HepG2 (cell line): ENCODE data around the gene CHN1. TPM values are rescaled to one million over a fixed set of nuclear protein-coding genes. Genes with fewer than 3 reads are reported as not detected.

Experiments
- ADNP ChIP-seq: sonication (generic); formaldehyde crosslinking; IDR thresholded peaks from 2 replicates; pipeline ENCODE4 v1.4.0; 2020; ENCODE audit warnings: missing genetic modification reagents
- BHLHE40 ChIP-seq: IDR thresholded peaks from 2 replicates; pipeline ENCODE4 v1.6.1; 2011; ENCODE audit warnings: low read length, improper control_type of control experiment
- EP300 ChIP-seq, 3 experiments: sonication (generic) in 1 of 3; formaldehyde crosslinking in 1 of 3; IDR thresholded peaks; 2 replicates each; pipeline versions ENCODE4 v1.5.1 to v1.6.1; 2011 to 2020; ENCODE audit warnings: low read depth in 2 of 3, low read length in 2 of 3, borderline replicate concordance in 1 of 3, improper control_type of control experiment in 1 of 3, mild to moderate bottlenecking in 1 of 3, missing genetic modification reagents in 1 of 3, moderate library complexity in 1 of 3
- ETV6 ChIP-seq: sonication (generic); formaldehyde crosslinking; conservative IDR thresholded peaks from 2 replicates; pipeline ENCODE4 v1.4.0; 2020; ENCODE audit warnings: missing genetic modification reagents
- HOXA5 ChIP-seq: sonication (generic); formaldehyde crosslinking; IDR thresholded peaks from 2 replicates; pipeline ENCODE4 v1.4.0; 2020; ENCODE audit warnings: missing genetic modification reagents
- KDM2A ChIP-seq: sonication (generic); formaldehyde crosslinking; IDR thresholded peaks from 2 replicates; pipeline ENCODE4 v1.4.0; 2020; ENCODE audit warnings: low read depth, missing genetic modification reagents, borderline replicate concordance
- MED1 ChIP-seq: sonication (generic); formaldehyde crosslinking; IDR thresholded peaks from 2 replicates; pipeline ENCODE4 v1.4.0; 2020; ENCODE audit warnings: missing genetic modification reagents
- MIER3 ChIP-seq: IDR thresholded peaks from 2 replicates; pipeline ENCODE4 v1.6.1; 2016; ENCODE audit warnings: missing compliant biosample characterization, borderline replicate concordance
- PHF21A ChIP-seq: sonication (generic); formaldehyde crosslinking; IDR thresholded peaks from 2 replicates; pipeline ENCODE4 v1.5.0; 2020; ENCODE audit warnings: mild to moderate bottlenecking, missing genetic modification reagents
- THAP11 ChIP-seq: IDR thresholded peaks from 2 replicates; pipeline ENCODE4 v1.6.1; 2016; ENCODE audit warnings: missing biosample characterization, missing genetic modification reagents
- ZNF615 ChIP-seq: sonication (generic); formaldehyde crosslinking; IDR thresholded peaks from 2 replicates; pipeline ENCODE4 v1.5.0; 2020; ENCODE audit warnings: mild to moderate bottlenecking, missing genetic modification reagents, borderline replicate concordance
- polyA plus RNA-seq, 8 experiments: library from polyadenylated mRNA; depleted of rRNA in 3 of 8; stranded (reverse) in 7 of 8; unstranded in 1 of 8; fragments of >200 nt; fragmentation: Illumina TruSeq in 4 of 8; extraction: Trizol in 4 of 8; gene quantifications; 2 replicates each; pipeline versions ENCODE4 v1.2.1 to v1.2.3, GENCODE V29; 2011 to 2016; ENCODE audit warnings: low read depth in 4 of 8, missing spikeins in 1 of 8, mixed read lengths in 1 of 8; ENCODE audit not compliant: insufficient read depth in 1 of 8
- total RNA-seq, 5 experiments: library from RNA; depleted of rRNA; stranded (reverse); fragments of >200 nt; fragmentation: Illumina TruSeq; extraction: Trizol; gene quantifications; 2 replicates each; pipeline ENCODE4 v1.2.3, GENCODE V29; 2016; ENCODE audit warnings: low read depth in 1 of 5
- TF ChIP-seq, protein P1 (sequence below): sonication (generic); formaldehyde crosslinking; IDR thresholded peaks from 2 replicates; pipeline ENCODE4 v1.8.1; 2023; ENCODE audit warnings: mild to moderate bottlenecking, inconsistent platforms, moderate library complexity, missing genetic modification reagents, borderline replicate concordance
- TF ChIP-seq, protein P2 (sequence below): sonication (generic); formaldehyde crosslinking; IDR thresholded peaks from one replicate; pipeline ENCODE4 v1.5.1; 2020; ENCODE audit warnings: mild to moderate bottlenecking, missing genetic modification reagents; ENCODE audit errors: not compliant biosample characterization
- TF ChIP-seq, protein P3 (sequence below): sonication (generic); formaldehyde crosslinking; IDR thresholded peaks from 2 replicates; pipeline ENCODE4 v1.5.0; 2020; ENCODE audit warnings: mild to moderate bottlenecking, missing genetic modification reagents, borderline replicate concordance

The CHN1 gene
- total and polyA plus RNA-seq, 2 of the 13 experiments (the other 11 are each of a cell fraction or from before 2014, with no cell fraction given): 2.8 to 3.5 TPM

DNA sequence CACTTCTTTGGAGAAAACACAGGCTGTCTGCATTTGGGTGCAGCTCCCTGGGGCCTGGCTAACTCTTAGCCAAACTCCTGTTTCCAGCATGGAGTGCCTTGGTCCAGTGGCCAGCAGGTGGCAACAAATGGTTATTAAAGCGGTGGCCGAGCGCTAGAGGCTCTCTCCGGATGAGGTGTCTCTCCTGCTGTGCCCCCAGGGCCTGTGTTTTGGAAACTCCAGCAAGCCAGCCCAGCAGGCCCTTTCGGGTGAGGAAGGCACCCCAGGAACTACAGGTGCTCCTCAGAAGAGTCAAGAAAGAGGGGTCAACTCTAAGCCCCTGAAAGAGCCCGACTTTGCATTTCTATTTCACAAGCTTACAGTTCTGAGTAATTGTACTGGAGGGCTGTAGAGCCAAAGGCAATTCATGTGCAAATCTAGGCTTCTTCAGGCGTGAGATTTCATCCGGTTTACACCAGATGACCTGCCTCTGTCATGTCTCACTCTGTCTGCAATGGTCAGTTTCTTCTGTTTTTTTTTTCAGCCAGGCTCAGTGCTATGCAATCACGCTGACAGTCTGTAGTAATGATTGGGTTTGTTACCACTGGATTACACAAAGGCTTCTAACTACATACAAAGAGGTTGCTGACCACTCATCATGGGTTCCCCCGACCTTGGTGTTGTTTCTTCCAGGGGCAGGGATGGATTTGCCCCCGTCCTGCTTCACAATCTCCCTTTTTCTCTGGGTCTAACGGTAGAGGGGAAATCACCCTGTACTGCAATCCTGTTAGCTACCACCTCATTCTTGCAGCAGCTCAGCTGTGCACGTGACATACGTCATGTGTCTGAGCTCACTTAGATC is 233.3 kb downstream of the CHN1 start (continued):
- TF ChIP-seq MIER3 (CRISPR knock-in tag) (no peak), MED1 (CRISPR knock-in tag) (no peak), BHLHE40 (peak; percentile 82), ADNP (CRISPR knock-in tag) (no peak), HOXA5 (CRISPR knock-in tag) (0 out of 2 replicates have a peak, but pooled peaks have one; percentile 59), KDM2A (CRISPR knock-in tag) (peak; percentile 60; the same call in 1 of the 2 replicates), ETV6 (CRISPR knock-in tag) (no peak), THAP11 (CRISPR knock-in tag) (0 out of 2 replicates have a peak, but pooled peaks have one; percentile 15), PHF21A (CRISPR knock-in tag) (0 out of 2 replicates have a peak, but pooled peaks have one; percentile 52), ZNF615 (CRISPR knock-in tag) (no peak), EP300 (IDR thresholded peaks at IDR 0.05; ENCODE audit: low read depth in 2 of 2, low read length in 2 of 2) (no peak), EP300 (CRISPR knock-in tag; IDR thresholded peaks at IDR 0.05; ENCODE audit: borderline replicate concordance) (no peak)
- TF ChIP-seq, protein P1, sequence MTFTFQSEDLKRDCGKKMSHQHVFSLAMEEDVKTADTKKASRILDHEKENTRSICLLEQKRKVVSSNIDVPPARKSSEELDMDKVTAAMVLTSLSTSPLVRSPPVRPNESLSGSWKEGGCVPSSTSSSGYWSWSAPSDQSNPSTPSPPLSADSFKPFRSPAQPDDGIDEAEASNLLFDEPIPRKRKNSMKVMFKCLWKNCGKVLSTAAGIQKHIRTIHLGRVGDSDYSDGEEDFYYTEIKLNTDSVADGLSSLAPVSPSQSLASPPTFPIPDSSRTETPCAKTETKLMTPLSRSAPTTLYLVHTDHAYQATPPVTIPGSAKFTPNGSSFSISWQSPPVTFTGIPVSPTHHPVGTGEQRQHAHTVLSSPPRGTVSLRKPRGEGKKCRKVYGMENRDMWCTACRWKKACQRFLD (CRISPR knock-in tag): 0 out of 2 replicates have a peak, but pooled peaks have one; percentile 57
- TF ChIP-seq, protein P2, sequence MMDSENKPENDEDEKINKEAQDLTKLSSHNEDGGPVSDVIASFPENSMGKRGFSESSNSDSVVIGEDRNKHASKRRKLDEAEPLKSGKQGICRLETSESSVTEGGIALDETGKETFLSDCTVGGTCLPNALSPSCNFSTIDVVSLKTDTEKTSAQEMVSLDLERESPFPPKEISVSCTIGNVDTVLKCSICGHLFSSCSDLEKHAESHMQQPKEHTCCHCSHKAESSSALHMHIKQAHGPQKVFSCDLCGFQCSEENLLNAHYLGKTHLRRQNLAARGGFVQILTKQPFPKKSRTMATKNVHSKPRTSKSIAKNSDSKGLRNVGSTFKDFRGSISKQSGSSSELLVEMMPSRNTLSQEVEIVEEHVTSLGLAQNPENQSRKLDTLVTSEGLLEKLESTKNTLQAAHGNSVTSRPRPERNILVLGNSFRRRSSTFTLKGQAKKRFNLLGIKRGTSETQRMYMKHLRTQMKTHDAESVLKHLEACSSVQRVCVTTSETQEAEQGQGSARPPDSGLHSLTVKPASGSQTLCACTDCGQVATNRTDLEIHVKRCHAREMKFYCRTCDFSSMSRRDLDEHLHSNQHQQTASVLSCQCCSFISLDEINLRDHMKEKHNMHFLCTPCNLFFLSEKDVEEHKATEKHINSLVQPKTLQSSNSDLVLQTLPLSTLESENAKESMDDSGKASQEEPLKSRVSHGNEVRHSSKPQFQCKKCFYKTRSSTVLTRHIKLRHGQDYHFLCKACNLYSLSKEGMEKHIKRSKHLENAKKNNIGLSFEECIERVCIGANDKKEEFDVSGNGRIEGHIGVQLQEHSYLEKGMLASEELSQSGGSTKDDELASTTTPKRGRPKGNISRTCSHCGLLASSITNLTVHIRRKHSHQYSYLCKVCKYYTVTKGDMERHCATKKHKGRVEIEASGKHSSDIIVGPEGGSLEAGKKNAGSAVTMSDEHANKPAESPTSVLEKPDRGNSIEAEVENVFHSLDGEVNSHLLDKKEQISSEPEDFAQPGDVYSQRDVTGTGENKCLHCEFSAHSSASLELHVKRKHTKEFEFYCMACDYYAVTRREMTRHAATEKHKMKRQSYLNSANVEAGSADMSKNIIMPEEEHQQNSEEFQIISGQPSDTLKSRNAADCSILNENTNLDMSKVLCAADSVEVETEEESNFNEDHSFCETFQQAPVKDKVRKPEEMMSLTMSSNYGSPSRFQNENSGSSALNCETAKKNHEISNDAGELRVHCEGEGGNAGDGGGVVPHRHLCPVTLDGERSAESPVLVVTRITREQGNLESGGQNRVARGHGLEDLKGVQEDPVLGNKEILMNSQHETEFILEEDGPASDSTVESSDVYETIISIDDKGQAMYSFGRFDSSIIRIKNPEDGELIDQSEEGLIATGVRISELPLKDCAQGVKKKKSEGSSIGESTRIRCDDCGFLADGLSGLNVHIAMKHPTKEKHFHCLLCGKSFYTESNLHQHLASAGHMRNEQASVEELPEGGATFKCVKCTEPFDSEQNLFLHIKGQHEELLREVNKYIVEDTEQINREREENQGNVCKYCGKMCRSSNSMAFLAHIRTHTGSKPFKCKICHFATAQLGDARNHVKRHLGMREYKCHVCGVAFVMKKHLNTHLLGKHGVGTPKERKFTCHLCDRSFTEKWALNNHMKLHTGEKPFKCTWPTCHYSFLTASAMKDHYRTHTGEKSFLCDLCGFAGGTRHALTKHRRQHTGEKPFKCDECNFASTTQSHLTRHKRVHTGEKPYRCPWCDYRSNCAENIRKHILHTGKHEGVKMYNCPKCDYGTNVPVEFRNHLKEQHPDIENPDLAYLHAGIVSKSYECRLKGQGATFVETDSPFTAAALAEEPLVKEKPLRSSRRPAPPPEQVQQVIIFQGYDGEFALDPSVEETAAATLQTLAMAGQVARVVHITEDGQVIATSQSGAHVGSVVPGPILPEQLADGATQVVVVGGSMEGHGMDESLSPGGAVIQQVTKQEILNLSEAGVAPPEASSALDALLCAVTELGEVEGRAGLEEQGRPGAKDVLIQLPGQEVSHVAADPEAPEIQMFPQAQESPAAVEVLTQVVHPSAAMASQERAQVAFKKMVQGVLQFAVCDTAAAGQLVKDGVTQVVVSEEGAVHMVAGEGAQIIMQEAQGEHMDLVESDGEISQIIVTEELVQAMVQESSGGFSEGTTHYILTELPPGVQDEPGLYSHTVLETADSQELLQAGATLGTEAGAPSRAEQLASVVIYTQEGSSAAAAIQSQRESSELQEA (CRISPR knock-in tag): peak; percentile 46
- TF ChIP-seq, protein P3, sequence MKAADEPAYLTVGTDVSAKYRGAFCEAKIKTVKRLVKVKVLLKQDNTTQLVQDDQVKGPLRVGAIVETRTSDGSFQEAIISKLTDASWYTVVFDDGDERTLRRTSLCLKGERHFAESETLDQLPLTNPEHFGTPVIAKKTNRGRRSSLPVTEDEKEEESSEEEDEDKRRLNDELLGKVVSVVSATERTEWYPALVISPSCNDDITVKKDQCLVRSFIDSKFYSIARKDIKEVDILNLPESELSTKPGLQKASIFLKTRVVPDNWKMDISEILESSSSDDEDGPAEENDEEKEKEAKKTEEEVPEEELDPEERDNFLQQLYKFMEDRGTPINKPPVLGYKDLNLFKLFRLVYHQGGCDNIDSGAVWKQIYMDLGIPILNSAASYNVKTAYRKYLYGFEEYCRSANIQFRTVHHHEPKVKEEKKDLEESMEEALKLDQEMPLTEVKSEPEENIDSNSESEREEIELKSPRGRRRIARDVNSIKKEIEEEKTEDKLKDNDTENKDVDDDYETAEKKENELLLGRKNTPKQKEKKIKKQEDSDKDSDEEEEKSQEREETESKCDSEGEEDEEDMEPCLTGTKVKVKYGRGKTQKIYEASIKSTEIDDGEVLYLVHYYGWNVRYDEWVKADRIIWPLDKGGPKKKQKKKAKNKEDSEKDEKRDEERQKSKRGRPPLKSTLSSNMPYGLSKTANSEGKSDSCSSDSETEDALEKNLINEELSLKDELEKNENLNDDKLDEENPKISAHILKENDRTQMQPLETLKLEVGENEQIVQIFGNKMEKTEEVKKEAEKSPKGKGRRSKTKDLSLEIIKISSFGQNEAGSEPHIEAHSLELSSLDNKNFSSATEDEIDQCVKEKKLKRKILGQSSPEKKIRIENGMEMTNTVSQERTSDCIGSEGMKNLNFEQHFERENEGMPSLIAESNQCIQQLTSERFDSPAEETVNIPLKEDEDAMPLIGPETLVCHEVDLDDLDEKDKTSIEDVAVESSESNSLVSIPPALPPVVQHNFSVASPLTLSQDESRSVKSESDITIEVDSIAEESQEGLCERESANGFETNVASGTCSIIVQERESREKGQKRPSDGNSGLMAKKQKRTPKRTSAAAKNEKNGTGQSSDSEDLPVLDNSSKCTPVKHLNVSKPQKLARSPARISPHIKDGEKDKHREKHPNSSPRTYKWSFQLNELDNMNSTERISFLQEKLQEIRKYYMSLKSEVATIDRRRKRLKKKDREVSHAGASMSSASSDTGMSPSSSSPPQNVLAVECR (CRISPR knock-in tag): no peak; the same call in 1 of the 2 replicates
